MM.1S (cell line): ENCODE measurements around the gene CROCC2.

ENCODE experiments used
- DNase-seq: peaks from one replicate; pipeline ENCODE4 v3.0.0-alpha.2; 2015
- H2AFZ ChIP-seq: fragments of 300-600 bp; sonication (generic); 2 replicates; pipeline ENCODE4 v1.6.0; 2016; ENCODE audit warnings: antibody characterized with exemption, low read length
- H3F3A ChIP-seq: fragments of 300-600 bp; sonication (generic); 2 replicates; pipeline ENCODE4 v1.6.1; 2016; ENCODE audit warnings: mild to moderate bottlenecking, antibody characterized with exemption, low read length, moderate library complexity, mixed read lengths; ENCODE audit not compliant: insufficient read depth
- H3K27ac ChIP-seq: fragments of 300-600 bp; sonication (generic); 2 replicates; pipeline ENCODE4 v1.5.1; 2016; ENCODE audit warnings: mild to moderate bottlenecking, low read length
- H3K27me3 ChIP-seq: fragments of 300-600 bp; sonication (generic); replicated peaks from 2 replicates; pipeline ENCODE4 v1.6.0; 2016; ENCODE audit warnings: low read length; ENCODE audit not compliant: insufficient read depth
- H3K36me3 ChIP-seq: fragments of 300-600 bp; sonication (generic); replicated peaks from 2 replicates; pipeline ENCODE4 v1.6.1; 2016; ENCODE audit warnings: mild to moderate bottlenecking, low read length, mixed read lengths; ENCODE audit not compliant: insufficient read depth
- H3K4me1 ChIP-seq: fragments of 300-600 bp; sonication (generic); 2 replicates; pipeline ENCODE4 v1.6.1; 2016; ENCODE audit warnings: low read length, mixed read lengths
- H3K4me2 ChIP-seq: fragments of 300-600 bp; sonication (generic); 2 replicates; pipeline ENCODE4 v1.6.0; 2016; ENCODE audit warnings: low read depth, low read length
- H3K4me3 ChIP-seq: fragments of 300-600 bp; sonication (generic); 2 replicates; pipeline ENCODE4 v1.5.1; 2016; ENCODE audit warnings: low read length, mixed read lengths
- H3K79me2 ChIP-seq: fragments of 300-600 bp; sonication (generic); 2 replicates; pipeline ENCODE4 v1.6.1; 2016; ENCODE audit warnings: mixed run types, low read length, mixed read lengths
- H3K9ac ChIP-seq: fragments of 300-600 bp; sonication (generic); 2 replicates; pipeline ENCODE4 v1.6.1; 2016; ENCODE audit warnings: low read length, mixed read lengths
- H3K9me2 ChIP-seq: fragments of 300-600 bp; sonication (generic); replicated peaks from 2 replicates; pipeline ENCODE4 v1.6.1; 2016; ENCODE audit warnings: mild to moderate bottlenecking, low read length, mixed read lengths; ENCODE audit not compliant: insufficient read depth
- H3K9me3 ChIP-seq: fragments of 300-600 bp; sonication (generic); replicated peaks from 2 replicates; pipeline ENCODE4 v1.6.1; 2016; ENCODE audit warnings: mild to moderate bottlenecking, low read length, mixed read lengths; ENCODE audit not compliant: insufficient read depth
- H4K20me1 ChIP-seq: fragments of 300-600 bp; sonication (generic); 2 replicates; pipeline ENCODE4 v1.6.1; 2016; ENCODE audit warnings: mild to moderate bottlenecking, low read length, moderate library complexity, mixed read lengths; ENCODE audit not compliant: insufficient read depth
- CTCF ChIP-seq: fragments of 300-600 bp; sonication (generic); IDR thresholded peaks from 2 replicates; pipeline ENCODE4 v1.5.1; 2016; ENCODE audit warnings: antibody characterized with exemption, low read length, mixed read lengths
- EZH2 ChIP-seq: fragments of 300-600 bp; sonication (generic); optimal IDR thresholded peaks from 2 replicates; pipeline ENCODE3; 2017; ENCODE audit warnings: low read depth, mild to moderate bottlenecking, antibody characterized with exemption, low read length, mixed read lengths
- EZH2phosphoT487 ChIP-seq: fragments of 300-600 bp; sonication (generic); IDR thresholded peaks from 2 replicates; pipeline ENCODE4 v1.6.1; 2018; ENCODE audit warnings: antibody characterized with exemption, low read length

The CROCC2 gene

DNA sequence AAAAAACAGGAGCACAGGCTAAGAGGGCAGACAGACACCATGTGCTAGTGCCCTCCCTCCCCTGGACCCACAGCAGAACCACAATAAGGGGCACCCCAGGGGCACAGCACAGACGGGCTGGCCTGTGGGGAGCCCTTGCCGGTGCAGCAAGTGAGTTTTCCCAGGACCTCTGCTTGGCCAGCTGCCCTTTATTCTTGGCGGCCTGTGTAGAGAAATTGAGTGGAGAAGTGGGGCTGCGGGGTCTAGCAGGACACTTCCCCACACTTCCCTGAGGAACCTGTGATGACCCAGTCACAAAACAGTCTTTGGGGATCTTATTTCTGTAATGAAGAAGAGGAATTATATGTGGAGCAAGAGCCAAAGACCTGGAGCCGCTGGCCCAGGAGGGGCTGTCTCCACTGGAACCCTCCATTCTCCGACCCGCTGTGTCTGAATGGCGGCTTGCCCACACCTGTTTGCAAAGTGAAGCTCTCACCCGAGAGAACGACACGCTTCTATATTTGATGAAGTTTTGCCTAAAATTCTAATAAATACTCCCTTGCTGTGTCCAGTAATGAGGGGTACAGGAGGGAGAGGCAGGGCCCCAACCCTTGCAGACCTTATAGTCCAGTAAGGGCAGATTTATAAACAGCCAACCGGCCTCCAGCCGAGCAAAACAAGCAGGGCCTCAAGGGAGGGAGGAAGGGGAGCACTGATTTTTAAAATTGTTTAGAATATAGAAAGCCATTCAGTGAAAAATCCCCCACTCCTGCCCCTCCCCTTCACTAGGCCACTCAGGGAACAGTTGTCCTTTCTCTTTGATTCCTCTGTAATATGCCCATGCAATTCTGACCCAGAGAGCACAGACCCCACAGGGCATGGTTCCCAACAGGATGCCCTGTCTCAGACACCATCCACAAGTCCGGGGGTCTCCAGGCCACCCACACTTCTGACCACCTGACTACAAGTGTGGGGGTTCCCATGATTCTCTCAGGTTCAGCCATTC, 47.6 kb downstream of the CROCC2 start:
- Histone ChIP-seq H3K9me2 (no peaks in the 10 kb centered on the region), H4K20me1 (no peaks in the 10 kb centered on the region), H3K27ac (no peak overlapping the region), H3K79me2 (no peaks in the 10 kb centered on the region), H3K9ac (no peak overlapping the region), H3K4me1 (no peaks in the 10 kb centered on the region), H3K9me3 (no peaks in the 10 kb centered on the region), H3K36me3 (no peaks in the 10 kb centered on the region), H3K27me3 (peaks cover 57% of the 10 kb centered on the region), H3K4me2 (no peak overlapping the region), H3K4me3 (no peak overlapping the region), H3F3A (no peaks in the 10 kb centered on the region), H2AFZ (no peak overlapping the region)
- DNase-seq = no peak
- no peak for TF ChIP-seq CTCF
- no peak for TF ChIP-seq EZH2
- no peak for TF ChIP-seq EZH2phosphoT487

DNA sequence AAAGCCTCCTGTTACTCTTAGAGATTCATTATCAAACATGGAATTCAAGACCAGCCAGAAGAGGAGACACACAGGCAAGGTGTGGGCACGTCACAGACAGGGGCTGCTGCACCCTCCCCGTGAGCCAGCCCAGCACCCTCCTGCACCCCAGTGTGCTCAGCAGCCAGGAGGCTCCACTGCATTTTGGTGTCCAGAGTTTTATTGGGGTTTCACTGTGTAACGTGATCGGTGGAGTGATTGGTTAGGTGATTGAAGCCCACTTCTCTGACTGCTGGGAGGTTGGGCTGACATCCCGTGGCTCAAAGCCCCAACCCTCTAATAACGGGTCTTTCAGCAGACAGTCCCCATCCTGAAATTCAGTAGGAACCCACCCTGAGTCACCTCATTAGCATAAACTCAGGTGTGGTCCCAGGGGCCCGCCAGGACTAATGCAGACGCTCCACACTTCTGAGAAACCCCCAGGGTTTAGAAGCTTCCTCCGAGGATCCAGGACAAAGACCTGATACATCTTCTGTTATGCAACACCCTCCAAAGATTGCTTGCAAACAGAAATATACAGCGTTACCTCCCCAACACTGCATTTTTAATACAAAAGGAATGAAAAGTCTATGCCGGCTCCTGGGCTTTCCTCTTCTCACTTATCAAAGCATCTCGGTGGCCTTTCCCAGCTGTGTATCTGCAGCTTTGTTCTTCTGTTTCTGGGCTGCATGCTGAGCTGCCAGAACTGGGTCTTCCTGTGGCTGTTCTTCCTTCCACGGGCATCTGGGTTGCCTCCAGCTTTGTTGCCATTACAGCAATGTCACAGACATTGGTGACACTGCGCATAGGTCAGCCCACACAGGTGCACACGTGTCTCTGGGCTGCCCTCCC, 48.5 kb downstream of the CROCC2 start:
- no peaks in the 10 kb centered on the region for H3F3A ChIP-seq
- H3K27ac ChIP-seq = no peak overlapping the region
- H3K9ac ChIP-seq = no peak overlapping the region
- H3K79me2 ChIP-seq = no peaks in the 10 kb centered on the region
- no peak overlapping the region for H3K4me3 ChIP-seq
- TF ChIP-seq CTCF (no peak), EZH2phosphoT487 (no peak), EZH2 (no peak)
- H2AFZ ChIP-seq = no peak overlapping the region
- H3K9me3 ChIP-seq = no peaks in the 10 kb centered on the region
- no peaks in the 10 kb centered on the region for H3K36me3 ChIP-seq
- no peaks in the 10 kb centered on the region for H4K20me1 ChIP-seq
- H3K4me1 ChIP-seq = no peaks in the 10 kb centered on the region
- H3K27me3 ChIP-seq = peaks cover 67% of the 10 kb centered on the region
- no peaks in the 10 kb centered on the region for H3K9me2 ChIP-seq
- no peak overlapping the region for H3K4me2 ChIP-seq
- DNase-seq = no peak

DNA sequence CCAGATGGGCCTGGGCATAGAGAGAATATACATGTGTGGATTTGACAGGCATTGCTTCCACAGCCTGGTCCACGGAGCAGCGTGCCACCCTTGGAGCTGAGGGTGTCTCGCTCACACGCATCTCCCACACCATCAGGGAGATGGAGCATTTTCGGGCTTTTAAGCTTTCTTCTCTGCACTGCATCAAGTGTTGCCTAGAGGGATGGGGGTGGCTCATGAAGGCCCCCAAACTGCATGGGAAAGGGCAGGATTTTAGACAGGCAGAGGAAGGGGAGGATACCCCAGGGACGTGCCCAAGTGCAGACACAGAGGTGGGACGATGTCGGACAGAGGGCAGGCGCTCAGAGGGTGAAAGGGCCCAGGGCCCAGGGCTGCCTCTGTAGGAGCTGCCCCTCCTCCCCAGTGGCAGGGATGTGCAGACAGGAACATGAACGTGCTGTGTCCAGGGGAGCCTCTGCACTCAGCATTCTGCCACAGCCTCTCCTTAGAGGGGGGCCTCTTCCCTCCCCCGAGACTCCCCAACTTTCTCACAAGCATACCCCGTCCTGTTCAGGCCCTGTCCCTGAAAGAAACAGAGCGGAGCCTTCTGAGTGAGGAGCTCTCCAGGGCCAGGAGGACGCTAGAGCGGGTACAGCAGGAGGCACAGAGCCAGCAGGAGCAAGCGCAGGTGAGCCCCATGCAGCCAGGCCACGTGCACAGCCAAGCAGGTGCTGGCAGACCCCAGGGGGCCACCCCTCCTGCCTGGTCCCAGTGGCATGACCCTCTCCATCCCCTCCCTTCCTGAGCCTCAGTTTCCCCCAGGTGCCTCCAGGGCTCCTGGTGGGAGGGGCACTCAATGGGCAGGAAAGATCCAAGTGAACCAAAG, 49.4 kb downstream of the CROCC2 start:
- Histone ChIP-seq H3K27me3 (peaks cover 71% of the 10 kb centered on the region), H3K79me2 (no peaks in the 10 kb centered on the region), H3K4me3 (no peak overlapping the region), H4K20me1 (no peaks in the 10 kb centered on the region), H3K9me2 (no peaks in the 10 kb centered on the region), H3K4me2 (no peak overlapping the region), H2AFZ (no peak overlapping the region), H3K4me1 (no peaks in the 10 kb centered on the region), H3K36me3 (no peaks in the 10 kb centered on the region), H3K9me3 (no peaks in the 10 kb centered on the region), H3K9ac (no peak overlapping the region), H3K27ac (no peak overlapping the region), H3F3A (no peaks in the 10 kb centered on the region)
- DNase-seq = no peak
- TF ChIP-seq EZH2phosphoT487 (no peak), CTCF (no peak), EZH2 (no peak)
